ENCODE results near the gene NRXN3. TPM values are rescaled to one million over a fixed set of nuclear protein-coding genes. Genes with fewer than 3 reads are reported as not detected.

Gene NRXN3
- total RNA-seq, 2 experiments from 2014 or later, result not detected

- H2AFZ ChIP-seq (ENCODE audit: low read length), result no peak overlapping the region
- no peak for DNase-seq (ENCODE audit: low spot score)
- no TSS peak for BruUV-seq (replicated peaks)
- no peaks in the 10 kb centered on the region for H4K20me1 ChIP-seq (ENCODE audit: insufficient read depth, low read length)
- H3K4me3 ChIP-seq (ENCODE audit: low read depth, low read length, poor library complexity, severe bottlenecking), result no peak overlapping the region
- POLR2A ChIA-PET, result interaction anchor here (0.9 to 1.0 kb wide), 2 partner anchors 10 to 16 kb away, joined by 4 read pairs; no protein-coding TSS in a partner anchor
- CTCF ChIA-PET (ENCODE audit: unreplicated experiment), result no interaction called here
- no peaks in the 10 kb centered on the region for H3K9me2 ChIP-seq (ENCODE audit: insufficient read depth, low read length)
- no peak overlapping the region for H3K27ac ChIP-seq (ENCODE audit: low read depth, low read length, poor library complexity, severe bottlenecking)
- no peaks in the 10 kb centered on the region for H3K36me3 ChIP-seq (ENCODE audit: insufficient read depth, low read length)
- H3K9me3 ChIP-seq (ENCODE audit: low read length), result no peaks in the 10 kb centered on the region
- no peaks in the 10 kb centered on the region for H3K4me1 ChIP-seq (ENCODE audit: insufficient read depth, low read length, poor library complexity, severe bottlenecking)
- intact Hi-C loops (cut with micrococcal nuclease; ENCODE audit: unreplicated experiment), result no loop called here
- no peaks in the 10 kb centered on the region for H3K79me2 ChIP-seq (ENCODE audit: insufficient read depth, low read depth, low read length)
- TF ChIP-seq CTCF (conservative IDR thresholded peaks at IDR 0.05; ENCODE audit: low read length) (no peak), EZH2phosphoT487 (IDR thresholded peaks at IDR 0.05; ENCODE audit: borderline replicate concordance, low read depth, low read length) (no peak)
- no peak overlapping the region for H3K4me2 ChIP-seq (ENCODE audit: low read length)
Observed at GRCh38 chr14:78763746-78764145, 593.6 kb downstream of the NRXN3 start.

GRCh38 chr14:78764240-78764639, 594.1 kb downstream of the NRXN3 start:
- POLR2A ChIA-PET, result interaction anchor here (0.9 kb wide), 1 partner anchor 11 kb away, joined by 4 read pairs; no protein-coding TSS in a partner anchor
- intact Hi-C loops (cut with micrococcal nuclease; ENCODE audit: unreplicated experiment), result no loop called here
- H3K4me3 ChIP-seq (ENCODE audit: low read depth, low read length, poor library complexity, severe bottlenecking), result no peak overlapping the region
- H3K27ac ChIP-seq (ENCODE audit: low read depth, low read length, poor library complexity, severe bottlenecking), result no peak overlapping the region
- H3K4me1 ChIP-seq (ENCODE audit: insufficient read depth, low read length, poor library complexity, severe bottlenecking), result no peaks in the 10 kb centered on the region
- CTCF ChIA-PET (ENCODE audit: unreplicated experiment), result no interaction called here
- no peaks in the 10 kb centered on the region for H3K79me2 ChIP-seq (ENCODE audit: insufficient read depth, low read depth, low read length)
- DNase-seq (ENCODE audit: low spot score), result no peak
- H3K9me3 ChIP-seq (ENCODE audit: low read length), result no peaks in the 10 kb centered on the region
- H3K4me2 ChIP-seq (ENCODE audit: low read length), result no peak overlapping the region
- no TSS peak for BruUV-seq (replicated peaks)
- TF ChIP-seq EZH2phosphoT487 (IDR thresholded peaks at IDR 0.05; ENCODE audit: borderline replicate concordance, low read depth, low read length) (no peak), CTCF (conservative IDR thresholded peaks at IDR 0.05; ENCODE audit: low read length) (no peak)
- H4K20me1 ChIP-seq (ENCODE audit: insufficient read depth, low read length), result no peaks in the 10 kb centered on the region
- H2AFZ ChIP-seq (ENCODE audit: low read length), result no peak overlapping the region
- no peaks in the 10 kb centered on the region for H3K9me2 ChIP-seq (ENCODE audit: insufficient read depth, low read length)
- H3K36me3 ChIP-seq (ENCODE audit: insufficient read depth, low read length), result no peaks in the 10 kb centered on the region

GRCh38 chr14:78764645-78765044, 594.5 kb downstream of the NRXN3 start:
- Histone ChIP-seq H3K4me2 (ENCODE audit: low read length) (no peak overlapping the region), H3K9me3 (ENCODE audit: low read length) (no peaks in the 10 kb centered on the region), H3K36me3 (ENCODE audit: insufficient read depth, low read length) (no peaks in the 10 kb centered on the region), H3K27ac (ENCODE audit: low read depth, low read length, poor library complexity, severe bottlenecking) (no peak overlapping the region), H4K20me1 (ENCODE audit: insufficient read depth, low read length) (no peaks in the 10 kb centered on the region), H3K79me2 (ENCODE audit: insufficient read depth, low read depth, low read length) (no peaks in the 10 kb centered on the region), H3K4me1 (ENCODE audit: insufficient read depth, low read length, poor library complexity, severe bottlenecking) (no peaks in the 10 kb centered on the region), H3K4me3 (ENCODE audit: low read depth, low read length, poor library complexity, severe bottlenecking) (no peak overlapping the region), H3K9me2 (ENCODE audit: insufficient read depth, low read length) (no peaks in the 10 kb centered on the region), H2AFZ (ENCODE audit: low read length) (no peak overlapping the region)
- no peak for DNase-seq (ENCODE audit: low spot score)
- intact Hi-C loops (cut with micrococcal nuclease; ENCODE audit: unreplicated experiment), result no loop called here
- ChIA-PET CTCF (ENCODE audit: unreplicated experiment) (interaction anchor here (0.5 kb wide), 1 partner anchor 134 kb away, joined by 3 read pairs; no protein-coding TSS in a partner anchor), POLR2A (interaction anchor here (0.9 kb wide), 1 partner anchor 11 kb away, joined by 4 read pairs; no protein-coding TSS in a partner anchor)
- TF ChIP-seq EZH2phosphoT487 (IDR thresholded peaks at IDR 0.05; ENCODE audit: borderline replicate concordance, low read depth, low read length), result no peak
- BruUV-seq (replicated peaks), result no TSS peak
